Subcutaneous adipose tissue (tissue), 4 donors: Measurements from ENCODE around the gene RHBG. TPM values are rescaled to one million over a fixed set of nuclear protein-coding genes. Genes with fewer than 3 reads are reported as not detected.

Experiments
- total RNA-seq, 4 donors: library from RNA; depleted of rRNA; stranded (reverse); fragments of >200 nt; gene quantifications; one replicate each; pipeline ENCODE4 v1.1.0, GENCODE V29; 2016
- TF ChIP-seq, protein P1 (sequence below): fragments of 450-650 bp; IDR thresholded peaks from one replicate; pipeline ENCODE4 v1.5.1; 2016; ENCODE audit warnings: low read depth, mild to moderate bottlenecking, control low read depth, antibody characterized with exemption, moderate library complexity

RHBG gene
- total RNA-seq, 4 donors from 2014 or later: not detected

DNA sequence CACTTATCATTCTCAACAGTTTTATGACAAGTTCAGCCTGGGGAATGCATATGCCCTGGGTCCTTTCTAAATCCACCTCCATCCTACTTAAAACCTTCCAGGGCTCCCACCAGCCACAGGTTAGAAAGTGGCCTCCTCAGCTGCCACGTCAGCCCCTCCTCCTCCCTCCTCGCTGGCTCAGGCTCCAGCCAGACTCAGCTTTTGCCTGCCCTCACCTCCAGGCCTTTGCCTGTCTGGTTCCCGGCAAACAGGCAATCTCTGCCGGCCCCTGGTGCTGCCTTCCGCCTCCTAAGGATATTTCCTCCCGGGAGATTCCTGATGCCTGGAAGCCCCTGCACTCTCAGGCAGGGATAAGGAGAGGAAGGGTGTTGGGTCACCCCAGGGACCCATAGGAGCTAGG is 9.5 kb downstream of the RHBG start:
- TF ChIP-seq, protein P1, sequence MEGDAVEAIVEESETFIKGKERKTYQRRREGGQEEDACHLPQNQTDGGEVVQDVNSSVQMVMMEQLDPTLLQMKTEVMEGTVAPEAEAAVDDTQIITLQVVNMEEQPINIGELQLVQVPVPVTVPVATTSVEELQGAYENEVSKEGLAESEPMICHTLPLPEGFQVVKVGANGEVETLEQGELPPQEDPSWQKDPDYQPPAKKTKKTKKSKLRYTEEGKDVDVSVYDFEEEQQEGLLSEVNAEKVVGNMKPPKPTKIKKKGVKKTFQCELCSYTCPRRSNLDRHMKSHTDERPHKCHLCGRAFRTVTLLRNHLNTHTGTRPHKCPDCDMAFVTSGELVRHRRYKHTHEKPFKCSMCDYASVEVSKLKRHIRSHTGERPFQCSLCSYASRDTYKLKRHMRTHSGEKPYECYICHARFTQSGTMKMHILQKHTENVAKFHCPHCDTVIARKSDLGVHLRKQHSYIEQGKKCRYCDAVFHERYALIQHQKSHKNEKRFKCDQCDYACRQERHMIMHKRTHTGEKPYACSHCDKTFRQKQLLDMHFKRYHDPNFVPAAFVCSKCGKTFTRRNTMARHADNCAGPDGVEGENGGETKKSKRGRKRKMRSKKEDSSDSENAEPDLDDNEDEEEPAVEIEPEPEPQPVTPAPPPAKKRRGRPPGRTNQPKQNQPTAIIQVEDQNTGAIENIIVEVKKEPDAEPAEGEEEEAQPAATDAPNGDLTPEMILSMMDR: no peak

DNA sequence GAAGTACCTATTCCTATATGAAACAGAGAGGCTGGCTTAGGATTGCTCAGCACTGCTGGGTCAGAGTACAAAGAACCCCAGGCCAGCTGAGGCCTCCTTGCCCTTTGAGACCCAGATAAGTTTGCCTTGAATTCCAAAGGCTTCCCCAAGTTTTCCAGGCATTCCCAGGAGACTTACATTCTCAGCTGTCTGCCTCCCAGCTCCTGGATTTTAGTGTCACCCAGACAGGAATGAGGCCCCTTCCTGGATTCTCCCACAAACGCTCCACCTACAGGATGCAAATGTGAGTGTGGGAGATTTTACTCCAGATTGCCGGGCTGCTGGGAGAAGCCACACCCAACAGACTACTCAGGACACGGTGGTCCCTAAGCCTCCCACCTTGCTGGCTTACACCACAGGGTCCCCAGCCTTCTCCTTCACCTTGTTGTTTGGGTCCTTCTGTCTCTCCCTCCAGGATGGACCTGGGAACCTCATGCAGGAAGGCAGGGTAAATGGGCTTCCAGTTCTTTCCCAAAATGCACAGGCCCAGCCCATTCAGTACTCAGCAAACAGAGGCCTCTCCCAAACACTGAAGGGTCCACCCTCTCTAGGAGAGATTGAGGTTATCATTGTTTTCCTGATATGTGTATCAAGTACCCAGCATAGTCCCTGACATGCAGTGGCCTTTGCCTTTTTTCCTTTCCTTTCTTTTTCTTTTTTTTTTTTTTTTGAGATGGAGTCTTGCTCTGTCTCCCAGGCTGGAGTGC is 10.6 kb downstream of the RHBG start:
- TF ChIP-seq, protein P1: no peak

DNA sequence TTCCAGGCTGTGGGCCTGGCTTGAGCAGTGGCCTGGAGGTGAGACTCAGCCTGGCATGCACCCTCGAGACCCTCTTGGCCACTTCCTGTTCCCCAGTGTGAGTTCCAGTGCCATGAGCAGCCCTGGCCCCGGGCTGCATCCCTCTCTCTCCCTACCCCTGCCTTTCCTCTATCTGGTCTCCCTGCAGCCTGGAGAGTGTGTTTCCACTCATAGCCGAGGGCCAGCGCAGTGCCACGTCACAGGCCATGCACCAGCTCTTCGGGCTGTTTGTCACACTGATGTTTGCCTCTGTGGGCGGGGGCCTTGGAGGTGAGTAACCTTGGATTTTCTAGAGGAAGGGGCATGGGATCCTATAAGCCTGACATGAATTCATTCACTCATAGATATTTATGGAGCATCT is 13.6 kb downstream of the RHBG start:
- TF ChIP-seq, protein P1: no peak

DNA sequence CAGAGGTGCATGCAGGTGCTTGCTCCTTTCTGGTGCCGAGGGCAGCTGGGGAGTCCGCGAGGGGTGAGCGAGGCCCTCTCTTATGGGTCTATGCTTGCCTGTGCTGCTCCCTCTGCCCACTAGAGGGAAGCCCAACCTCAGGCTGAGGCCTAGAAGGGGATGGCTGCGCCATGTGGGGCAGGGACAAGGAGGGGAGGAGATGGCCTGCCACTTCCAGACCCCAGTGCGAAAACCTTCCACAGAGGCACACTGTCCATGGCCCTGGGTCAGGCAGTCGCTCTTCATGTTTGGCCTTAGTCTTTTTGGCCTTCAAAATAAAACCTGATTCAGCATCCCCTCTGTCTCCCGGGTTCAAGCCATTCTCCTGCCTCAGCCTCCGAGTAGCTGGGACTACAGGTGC is 14.0 kb downstream of the RHBG start:
- TF ChIP-seq, protein P1: no peak

DNA sequence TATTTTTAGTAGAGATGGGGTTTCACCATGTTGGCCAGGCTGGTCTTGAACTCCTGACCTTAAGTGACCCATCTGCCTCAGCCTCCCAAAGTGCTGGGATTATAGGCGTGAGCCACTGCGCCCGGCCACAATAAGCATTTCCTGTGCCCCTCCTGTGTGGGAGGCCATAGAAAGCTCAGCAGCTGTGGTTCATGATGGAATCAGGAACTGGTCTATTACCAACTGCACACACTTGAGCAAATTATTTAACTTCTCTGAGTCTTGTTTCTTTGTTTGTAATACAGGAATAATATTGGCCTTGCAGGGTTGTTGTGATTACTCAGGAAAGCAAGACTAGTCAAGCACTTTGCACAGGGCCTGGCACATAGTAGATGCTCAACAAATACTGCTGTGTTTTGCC is 15.0 kb downstream of the RHBG start:
- TF ChIP-seq, protein P1: no peak

DNA sequence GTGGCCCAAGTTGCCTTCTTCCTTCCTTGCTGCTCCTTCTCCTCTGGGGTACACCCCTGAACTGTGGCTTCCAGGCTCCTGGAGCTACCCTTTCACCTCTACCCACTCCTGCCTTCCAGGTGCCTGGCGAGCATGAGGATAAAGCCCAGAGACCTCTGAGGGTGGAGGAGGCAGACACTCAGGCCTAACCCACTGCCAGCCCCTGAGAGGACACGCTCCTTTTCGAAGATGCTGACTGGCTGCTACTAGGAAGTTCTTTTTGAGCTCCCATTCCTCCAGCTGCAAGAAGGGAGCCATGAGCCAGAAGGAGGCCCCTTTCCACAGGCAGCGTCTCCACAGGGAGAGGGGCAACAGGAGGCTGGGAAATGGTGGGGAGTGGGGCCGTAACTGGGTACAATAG is 15.6 kb downstream of the RHBG start:
- TF ChIP-seq, protein P1: no peak

DNA sequence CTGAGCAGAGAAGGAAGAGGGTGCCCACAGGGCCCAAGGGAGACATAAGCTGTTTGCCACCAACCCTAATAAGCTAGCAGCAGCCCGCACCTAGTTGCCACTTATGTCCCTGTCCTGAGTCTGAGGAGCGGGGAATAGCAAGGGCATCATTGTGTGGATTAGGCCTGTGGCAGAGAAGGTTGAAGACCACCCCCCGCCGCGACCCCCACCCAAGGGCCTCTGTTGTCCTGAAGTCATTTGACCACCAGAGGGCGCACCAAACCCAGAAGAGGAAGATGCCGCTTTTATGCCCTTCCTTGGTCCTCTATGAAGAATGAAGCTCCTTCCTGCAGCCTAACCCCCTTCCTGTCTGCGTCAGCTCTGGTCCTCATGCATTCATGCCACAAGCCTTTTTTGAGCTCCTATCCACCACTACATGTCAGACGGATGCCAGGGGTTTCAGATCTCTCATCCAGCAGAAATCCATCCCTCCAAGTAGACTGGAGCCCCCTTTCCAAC is 16.6 kb downstream of the RHBG start:
- TF ChIP-seq, protein P1: no peak
